ENCODE data around the gene HDAC11.
"Not testable (repeated sequence)": the region's sequence is repeated elsewhere in the genome, so short reads cannot be mapped to it uniquely, and the experiment has no call there.

- not testable (repeated sequence) for TF ChIP-seq CTCF (IDR thresholded peaks at IDR 0.05; ENCODE audit: low read depth, low read length); EZH2phosphoT487 (IDR thresholded peaks at IDR 0.05; ENCODE audit: low read depth)
Measured at GRCh38 chr3:13430411-13430875, 49.7 kb upstream of the HDAC11 start.

Data from OCI-LY3 (cell line).